T-helper 2 cell (primary cell): ENCODE measurements around the gene CRYZ.
"Not testable (repeated sequence)": the region's sequence is repeated elsewhere in the genome, so short reads cannot be mapped to it uniquely, and the experiment has no call there.

ENCODE experiments used
- DNase-seq, 5 experiments: peaks; one replicate each; pipeline versions ENCODE4 v3.0.0 to v3.0.0-alpha.2; 2012 to 2022
- total RNA-seq, 2 donors: gene quantifications; one replicate each; lab custom pipeline; 2026; lab: John Stamatoyannopoulos, UW

The CRYZ gene
- total RNA-seq = 5.9 to 11.6 reads per million in 2 donors

GRCh38 chr1:74732960-74733603 is at the start of gene CRYZ, which contains the start of gene TYW3:
Gene CRYZ, minus strand, starts transcription at chr1:74733050. Its CDS starts 8,229 bp downstream, at chr1:74724821.
Gene TYW3, plus strand, starts transcription at chr1:74733152. Its CDS starts 93 bp downstream, at chr1:74733245.
- DNase-seq = peak; percentile 66 to 94 (median 78)

GRCh38 chr1:74780594-74780993 is 47.7 kb upstream of the CRYZ start:
- DNase-seq = no peak

- DNase-seq = no peak
Observed at GRCh38 chr1:74779750-74780149, 46.9 kb upstream of the CRYZ start.

GRCh38 chr1:74777525-74777924 is 44.7 kb upstream of the CRYZ start:
- DNase-seq = no peak

- DNase-seq = no peak
Observed at GRCh38 chr1:74775735-74776134, 42.9 kb upstream of the CRYZ start.

- no peak for DNase-seq
Observed at GRCh38 chr1:74773582-74773981, 40.7 kb upstream of the CRYZ start.

GRCh38 chr1:74772945-74773344 is 40.1 kb upstream of the CRYZ start:
- DNase-seq = no peak

GRCh38 chr1:74771913-74772515 is 39.2 kb upstream of the CRYZ start:
- DNase-seq = peak in 1 of 5 experiments; percentile 32

- DNase-seq = no peak
Observed at GRCh38 chr1:74767490-74767889, 34.6 kb upstream of the CRYZ start.

- DNase-seq = no peak
Observed at GRCh38 chr1:74766579-74766978, 33.7 kb upstream of the CRYZ start.

- peak in 1 of 5 experiments; percentile 41 for DNase-seq
Observed at GRCh38 chr1:74763807-74764206, 31.0 kb upstream of the CRYZ start.

- not testable (repeated sequence) for DNase-seq
Observed at GRCh38 chr1:74756650-74757049, 23.8 kb upstream of the CRYZ start.

- no peak for DNase-seq
Observed at GRCh38 chr1:74755475-74755874, 22.6 kb upstream of the CRYZ start.

- no peak for DNase-seq
Observed at GRCh38 chr1:74753104-74753503, 20.3 kb upstream of the CRYZ start.

GRCh38 chr1:74748960-74749359 is 16.1 kb upstream of the CRYZ start:
- DNase-seq = no peak

GRCh38 chr1:74745247-74745646 is 12.4 kb upstream of the CRYZ start:
- not testable (repeated sequence) for DNase-seq

- DNase-seq = not testable (repeated sequence)
Observed at GRCh38 chr1:74740307-74740980, 7.6 kb upstream of the CRYZ start.

GRCh38 chr1:74737333-74737732 is 4.5 kb upstream of the CRYZ start:
- DNase-seq = no peak

- DNase-seq = peak in 2 of 5 experiments; percentile 51 to 85
Observed at GRCh38 chr1:74733604-74734484, 994 bp upstream of the CRYZ start.

- peak in 2 of 5 experiments; percentile 3 to 8 for DNase-seq
Observed at GRCh38 chr1:74732071-74732946, 541 bp downstream of the CRYZ start.

- no peak for DNase-seq
Observed at GRCh38 chr1:74731399-74732052, 1.3 kb downstream of the CRYZ start.
